HepG2 (cell line): ENCODE results near the gene ANKRD35. TPM values are rescaled to one million over a fixed set of nuclear protein-coding genes. Genes with fewer than 3 reads are reported as not detected.
A peak's percentile ranks its signal among the peaks of the same experiment; 100 is the strongest.

Experiments used
- ATAC-seq: fragments of 200-7000 bp; cut with Tn5 transposase; 3 replicates; pipeline ENCODE4 v1.9.1; 2020; ENCODE audit warnings: mild to moderate bottlenecking, moderate library complexity
- BruUV-seq: library from RNA; stranded (reverse); fragments of 400-500 nt; replicated peaks from 2 replicates; lab custom pipeline; 2021; lab: Mats Ljungman, UMichigan
- CTCF ChIA-PET: fragments of 300-600 bp; formaldehyde crosslinking; extraction: SDS; loops from one replicate; lab custom pipeline; 2021; ENCODE audit warnings: low total read pairs, inconsistent platforms, low intra/inter-chr PET ratio; lab: Yijun Ruan, JAX
- POLR2A ChIA-PET: fragments of 350-600 bp; sonication (Branson Sonifier 250); formaldehyde crosslinking; loops from one replicate; lab custom pipeline; 2020; ENCODE audit warnings: antibody characterized with exemption, inconsistent platforms; lab: Yijun Ruan, JAX
- DNase-seq: peaks from one replicate; pipeline ENCODE4 v3.0.0-alpha.2; 2015; ENCODE audit warnings: low spot score
- FAIRE-seq: peaks from 3 replicates; lab custom pipeline; 2011; peaks lifted over from hg19 to GRCh38; lab: Jason Lieb, UNC
- H2AFZ ChIP-seq: one replicate; pipeline ENCODE4 v1.6.1; 2011; ENCODE audit warnings: low read length, inconsistent platforms
- H3K27ac ChIP-seq: fragments of 300-600 bp; 3 replicates; pipeline ENCODE4 v1.8.0; 2011; ENCODE audit warnings: mixed run types, mild to moderate bottlenecking, mixed read lengths, low read length, inconsistent platforms; ENCODE audit not compliant: insufficient read depth; ENCODE audit errors: extremely low read length
- H3K27me3 ChIP-seq, 2 experiments: fragments of 200-600 bp in 1 of 2; 2 replicates in 1 of 2; 3 replicates in 1 of 2; pipeline versions ENCODE4 v1.6.0 to v1.8.0; 2011; ENCODE audit warnings: low read length in 2 of 2, mild to moderate bottlenecking in 2 of 2, moderate library complexity in 2 of 2, inconsistent platforms in 1 of 2; ENCODE audit not compliant: insufficient read depth in 2 of 2, control insufficient read depth in 1 of 2
- H3K36me3 ChIP-seq, 2 experiments: fragments of 200-600 bp in 1 of 2; replicated peaks in 1 of 2; 2 replicates in 1 of 2; 3 replicates in 1 of 2; pipeline versions ENCODE4 v1.5.1 to v1.8.0; 2011; ENCODE audit warnings: low read length in 2 of 2, inconsistent platforms in 1 of 2; ENCODE audit not compliant: insufficient read depth in 2 of 2, control insufficient read depth in 1 of 2
- H3K4me1 ChIP-seq: 2 replicates; pipeline ENCODE4 v1.5.1; 2012; ENCODE audit warnings: low read length, inconsistent platforms; ENCODE audit not compliant: insufficient read depth
- H3K4me2 ChIP-seq: 2 replicates; pipeline ENCODE4 v1.6.0; 2011; ENCODE audit warnings: low read depth, low read length, inconsistent platforms
- H3K4me3 ChIP-seq, 3 experiments: fragments of 200-600 bp in 1 of 3; sonication (generic), shearing (Covaris generic) in 1 of 3; replicated peaks in 1 of 3; 2 replicates each; pipeline ENCODE4 v1.5.1; 2011 to 2016; ENCODE audit warnings: low read length in 3 of 3, inconsistent platforms in 2 of 3, low read depth in 2 of 3, mild to moderate bottlenecking in 2 of 3, control low read depth in 1 of 3, mixed read lengths in 1 of 3; ENCODE audit not compliant: insufficient read depth in 1 of 3
- H3K79me2 ChIP-seq: one replicate; pipeline ENCODE4 v1.6.1; 2011; ENCODE audit warnings: low read length, inconsistent platforms; ENCODE audit not compliant: insufficient read depth
- H3K9ac ChIP-seq: 2 replicates; pipeline ENCODE4 v1.6.0; 2011; ENCODE audit warnings: mild to moderate bottlenecking, low read depth, low read length, inconsistent platforms; ENCODE audit not compliant: insufficient read depth
- H3K9me3 ChIP-seq: 2 replicates; pipeline ENCODE4 v1.5.1; 2012; ENCODE audit warnings: mild to moderate bottlenecking, low read length
- H4K20me1 ChIP-seq: 2 replicates; pipeline ENCODE4 v1.6.0; 2011; ENCODE audit warnings: inconsistent platforms, mild to moderate bottlenecking, low read length, moderate library complexity; ENCODE audit not compliant: insufficient read depth
- CEBPG ChIP-seq: IDR thresholded peaks from 2 replicates; pipeline ENCODE4 v1.6.1; 2016
- DPF2 ChIP-seq: sonication (generic); formaldehyde crosslinking; IDR thresholded peaks from 2 replicates; pipeline ENCODE4 v1.4.0; 2020; ENCODE audit warnings: mild to moderate bottlenecking, low read depth, missing genetic modification reagents, borderline replicate concordance
- FOXA3 ChIP-seq: IDR thresholded peaks from 2 replicates; pipeline ENCODE4 v1.6.1; 2016; ENCODE audit warnings: missing genetic modification reagents, missing compliant biosample characterization
- SALL1 ChIP-seq: sonication (generic); formaldehyde crosslinking; IDR thresholded peaks from 2 replicates; pipeline ENCODE4 v1.8.0; 2022; ENCODE audit warnings: mild to moderate bottlenecking, missing genetic modification reagents
- SIX4 ChIP-seq: sonication (generic); formaldehyde crosslinking; IDR thresholded peaks from 2 replicates; pipeline ENCODE4 v1.4.0; 2020; ENCODE audit warnings: missing genetic modification reagents
- WGBS: methylation state at CpG from one replicate; pipeline ENCODE4 v1.1.6; 2017; ENCODE audit warnings: low lambda C conversion rate; 5-methylcytosine and 5-hydroxymethylcytosine counted together
- in situ Hi-C: cut with HindIII; loops from 2 replicates; pipeline ENCODE4 v1.10.0; 2017; ENCODE audit warnings: low pct_unique_long_range_greater_than_20kb; ENCODE audit not compliant: extremely low pct_ligation_motif_present
- intact Hi-C: fragments of 100-400 bp; cut with micrococcal nuclease; formaldehyde crosslinking; loops from one replicate; pipeline ENCODE4 v1.10.0; 2022; ENCODE audit not compliant: unreplicated experiment
- polyA plus RNA-seq, 8 experiments: library from polyadenylated mRNA; depleted of rRNA in 3 of 8; stranded (reverse) in 7 of 8; unstranded in 1 of 8; fragments of >200 nt; fragmentation: Illumina TruSeq in 4 of 8; extraction: Trizol in 4 of 8; gene quantifications; 2 replicates each; pipeline versions ENCODE4 v1.2.1 to v1.2.3, GENCODE V29; 2011 to 2016; ENCODE audit warnings: low read depth in 4 of 8, missing spikeins in 1 of 8, mixed read lengths in 1 of 8; ENCODE audit not compliant: insufficient read depth in 1 of 8
- total RNA-seq, 5 experiments: library from RNA; depleted of rRNA; stranded (reverse); fragments of >200 nt; fragmentation: Illumina TruSeq; extraction: Trizol; gene quantifications; 2 replicates each; pipeline ENCODE4 v1.2.3, GENCODE V29; 2016; ENCODE audit warnings: low read depth in 1 of 5
- TF ChIP-seq, protein P1 (sequence below): sonication (generic); formaldehyde crosslinking; IDR thresholded peaks from 2 replicates; pipeline ENCODE4 v1.4.0; 2020; ENCODE audit warnings: missing genetic modification reagents
- TF ChIP-seq, protein P2 (sequence below): sonication (generic); formaldehyde crosslinking; conservative IDR thresholded peaks from 2 replicates; pipeline ENCODE4 v1.8.0; 2022; ENCODE audit warnings: low read depth, missing genetic modification reagents

The ANKRD35 gene
- total and polyA plus RNA-seq, 2 of the 13 experiments (the other 11 are each of a cell fraction or from before 2014, with no cell fraction given) = 0.02 TPM; not detected in 1

DNA sequence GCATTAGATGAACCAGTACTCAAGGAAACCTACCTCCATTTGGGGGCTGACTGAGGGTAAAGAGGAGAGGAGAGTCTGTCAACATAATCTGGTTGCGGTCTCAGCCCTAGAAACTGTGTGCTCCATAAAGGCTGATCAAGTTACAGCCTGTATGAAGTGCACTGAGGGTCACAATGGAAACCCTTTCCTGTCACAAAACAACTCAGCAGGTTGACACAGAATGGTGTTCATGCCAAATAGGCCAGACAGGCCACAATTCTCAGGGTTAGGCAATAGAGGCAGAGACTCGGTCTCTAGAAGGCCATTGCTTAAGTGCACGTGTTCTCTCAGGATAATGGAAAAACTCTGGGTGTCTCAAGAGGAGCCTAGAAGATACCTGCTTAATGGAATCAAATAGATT is 4.1 kb upstream of the ANKRD35 start:
- intact Hi-C loops (loop anchor here (5.0 kb wide), 4 partner anchors 32 to 88 kb away; partner anchors contain the start of genes LIX1L, PIAS3 and RBM8A), in situ Hi-C loops (loop anchor here (5.0 to 10.0 kb wide), 2 partner anchors 38 to 115 kb away; partner anchors contain the start of gene RBM8A)
- Histone ChIP-seq H3K79me2 (no peaks in the 10 kb centered on the region), H2AFZ (peak overlapping the region; percentile 40), H3K4me1 (peaks cover 81% of the 10 kb centered on the region), H3K27me3 (peaks cover 2 to 9% of the 10 kb centered on the region in 2 experiments), H4K20me1 (no peaks in the 10 kb centered on the region), H3K4me2 (no peak overlapping the region; the same call in 1 of the 2 replicates), H3K36me3 (no peaks in the 10 kb centered on the region), H3K9ac (no peak overlapping the region), H3K9me3 (no peaks in the 10 kb centered on the region), H3K4me3 (no peak overlapping the region), H3K27ac (no peak overlapping the region)
- POLR2A ChIA-PET = no interaction called here
- 46% methylated on average over 3 of the region's 3 CpGs for WGBS
- no TSS peak for BruUV-seq
- TF ChIP-seq CEBPG (CRISPR knock-in tag) = peak; percentile 30; the same call in 1 of the 2 replicates
- no peak for TF ChIP-seq FOXA3 (CRISPR knock-in tag)
- no peak for TF ChIP-seq DPF2 (CRISPR knock-in tag)
- TF ChIP-seq, protein P1, sequence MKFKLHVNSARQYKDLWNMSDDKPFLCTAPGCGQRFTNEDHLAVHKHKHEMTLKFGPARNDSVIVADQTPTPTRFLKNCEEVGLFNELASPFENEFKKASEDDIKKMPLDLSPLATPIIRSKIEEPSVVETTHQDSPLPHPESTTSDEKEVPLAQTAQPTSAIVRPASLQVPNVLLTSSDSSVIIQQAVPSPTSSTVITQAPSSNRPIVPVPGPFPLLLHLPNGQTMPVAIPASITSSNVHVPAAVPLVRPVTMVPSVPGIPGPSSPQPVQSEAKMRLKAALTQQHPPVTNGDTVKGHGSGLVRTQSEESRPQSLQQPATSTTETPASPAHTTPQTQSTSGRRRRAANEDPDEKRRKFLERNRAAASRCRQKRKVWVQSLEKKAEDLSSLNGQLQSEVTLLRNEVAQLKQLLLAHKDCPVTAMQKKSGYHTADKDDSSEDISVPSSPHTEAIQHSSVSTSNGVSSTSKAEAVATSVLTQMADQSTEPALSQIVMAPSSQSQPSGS = no peak
- TF ChIP-seq, protein P2, sequence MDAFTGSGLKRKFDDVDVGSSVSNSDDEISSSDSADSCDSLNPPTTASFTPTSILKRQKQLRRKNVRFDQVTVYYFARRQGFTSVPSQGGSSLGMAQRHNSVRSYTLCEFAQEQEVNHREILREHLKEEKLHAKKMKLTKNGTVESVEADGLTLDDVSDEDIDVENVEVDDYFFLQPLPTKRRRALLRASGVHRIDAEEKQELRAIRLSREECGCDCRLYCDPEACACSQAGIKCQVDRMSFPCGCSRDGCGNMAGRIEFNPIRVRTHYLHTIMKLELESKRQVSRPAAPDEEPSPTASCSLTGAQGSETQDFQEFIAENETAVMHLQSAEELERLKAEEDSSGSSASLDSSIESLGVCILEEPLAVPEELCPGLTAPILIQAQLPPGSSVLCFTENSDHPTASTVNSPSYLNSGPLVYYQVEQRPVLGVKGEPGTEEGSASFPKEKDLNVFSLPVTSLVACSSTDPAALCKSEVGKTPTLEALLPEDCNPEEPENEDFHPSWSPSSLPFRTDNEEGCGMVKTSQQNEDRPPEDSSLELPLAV (CRISPR knock-in tag) = no peak
- TF ChIP-seq SALL1 (CRISPR knock-in tag) = no peak
- peak; percentile 34; the same call in 1 of the 2 replicates for TF ChIP-seq SIX4
- ATAC-seq (no peak), DNase-seq (peak; percentile 35), FAIRE-seq (no peak)
- CTCF ChIA-PET = no interaction called here
